ENCODE results near the gene RPL35. TPM values are rescaled to one million over a fixed set of nuclear protein-coding genes. Genes with fewer than 3 reads are reported as not detected.

The RPL35 gene
- total and polyA plus RNA-seq, 2 of the 8 experiments (the other 6 are each of a cell fraction or from before 2014, with no cell fraction given): 1,831 to 2,448 TPM

GRCh38 chr9:124815601-124816000, 46.2 kb downstream of the RPL35 start:
- H3K4me3 ChIP-seq (ENCODE audit: extremely low read depth in 1 of 4, insufficient read depth in 2 of 4, low read depth in 3 of 4, low read length in 4 of 4): no peak overlapping the region
- H3K4me1 ChIP-seq (replicated peaks in 1 of 4; ENCODE audit: control insufficient read depth in 3 of 4, insufficient read depth in 4 of 4, low read length in 3 of 4): peaks cover 9 to 19% (median 15%) of the 10 kb centered on the region in 4 experiments
- TF ChIP-seq NRF1 (IDR thresholded peaks at IDR 0.05; ENCODE audit: low read depth, low read length): no peak
- TF ChIP-seq GABPA (IDR thresholded peaks at IDR 0.05; ENCODE audit: borderline replicate concordance, insufficient read depth, low read length): no peak
- TF ChIP-seq TEAD4 (IDR thresholded peaks at IDR 0.05; ENCODE audit: low read depth, low read length): no peak
- TF ChIP-seq POU5F1 (IDR thresholded peaks at IDR 0.05; ENCODE audit: low read depth, low read length): no peak
- TF ChIP-seq TCF12 (IDR thresholded peaks at IDR 0.05; ENCODE audit: low read depth, low read length): no peak
- TF ChIP-seq SUZ12 (IDR thresholded peaks at IDR 0.05; ENCODE audit: low read length): no peak
- H3K79me1 ChIP-seq (ENCODE audit: low read depth, low read length): no peaks in the 10 kb centered on the region
- no peak overlapping the region for H3K23ac ChIP-seq (ENCODE audit: insufficient read length)
- H3K27ac ChIP-seq (ENCODE audit: low read depth, low read length): no peak overlapping the region
- 93% methylated on average over 5 of the region's 5 CpGs; no CpG with 5 or more reads in 1 of the 2 experiments for WGBS, 2 experiments (ENCODE audit: extremely low coverage in 1 of 2, insufficient coverage in 1 of 2, insufficient read length in 1 of 2, insufficient replicate concordance in 2 of 2, low coverage in 1 of 2, low lambda C conversion rate in 2 of 2, missing lambda C conversion rate in 1 of 2)
- H4K91ac ChIP-seq (replicated peaks; ENCODE audit: insufficient read length, low read length): no peak overlapping the region
- no peak overlapping the region for H3K56ac ChIP-seq (replicated peaks; ENCODE audit: insufficient read length, low read depth, low read length)
- no peak overlapping the region for H3K18ac ChIP-seq (ENCODE audit: extremely low read depth, low read length)
- H4K5ac ChIP-seq (ENCODE audit: insufficient read length, low read depth, low read length): no peak overlapping the region
- no peak overlapping the region for H3K4me2 ChIP-seq (ENCODE audit: insufficient read depth in 1 of 2, low read depth in 2 of 2, low read length in 2 of 2)
- no peak overlapping the region for H3K14ac ChIP-seq (ENCODE audit: insufficient read length)
- H3K4ac ChIP-seq (replicated peaks; ENCODE audit: insufficient read length, low read depth, low read length): no peak overlapping the region
- no peak overlapping the region for H2BK12ac ChIP-seq (ENCODE audit: low read depth, low read length)
- no peak overlapping the region for H2BK5ac ChIP-seq (ENCODE audit: low read depth, low read length)
- CTCF ChIA-PET (ENCODE audit: partially characterized antibody): interaction anchor here (0.6 to 65.2 kb wide), 4 partner anchors 22 to 283 kb away, joined by 3 to 1529 read pairs (median 88); partner anchors contain the start of genes ARPC5L, NR6A1, OLFML2A and RPL35
- no peaks in the 10 kb centered on the region; the same call in 1 of the 2 replicates for H3K23me2 ChIP-seq (ENCODE audit: low read depth, low read length)
- no peak overlapping the region for H3K9ac ChIP-seq (replicated peaks in 1 of 4; ENCODE audit: extremely low read depth in 1 of 4, low read depth in 3 of 4, low read length in 3 of 4)
- H2BK120ac ChIP-seq (replicated peaks; ENCODE audit: low read depth, low read length): no peak overlapping the region
- no peak overlapping the region for H2AK5ac ChIP-seq (ENCODE audit: low read depth, low read length)
- no peak overlapping the region for H2AFZ ChIP-seq (ENCODE audit: low read length)
- H3K27me3 ChIP-seq (replicated peaks in 1 of 4; ENCODE audit: control insufficient read depth in 3 of 4, extremely low read depth in 1 of 4, insufficient read depth in 3 of 4, low read length in 3 of 4): no peaks in the 10 kb centered on the region
- DNase-seq (ENCODE audit: low read depth in 1 of 2, low spot score in 2 of 2): no peak
- H4K8ac ChIP-seq (ENCODE audit: extremely low read depth, insufficient read depth, low read length): no peak overlapping the region
- no peaks in the 10 kb centered on the region for H4K20me1 ChIP-seq (replicated peaks in 1 of 2; ENCODE audit: control insufficient read depth in 1 of 2, insufficient read depth in 2 of 2, low read length in 2 of 2)
- no peak overlapping the region for H2BK15ac ChIP-seq (ENCODE audit: low read length)
- no peak overlapping the region for H2BK20ac ChIP-seq (ENCODE audit: low read length)
- no peaks in the 10 kb centered on the region for H3K9me3 ChIP-seq (ENCODE audit: insufficient read depth in 2 of 2, low read depth in 1 of 2, low read length in 1 of 2)
- H3K36me3 ChIP-seq (ENCODE audit: control insufficient read depth in 2 of 4, insufficient read depth in 4 of 4, low read length in 3 of 4): no peaks in the 10 kb centered on the region
- H3K79me2 ChIP-seq (ENCODE audit: control insufficient read depth in 1 of 2, insufficient read depth in 2 of 2, low read length in 2 of 2): no peaks in the 10 kb centered on the region
- POLR2A ChIA-PET (ENCODE audit: partially characterized antibody): no interaction called here
- FAIRE-seq: no peak
